WERI-Rb-1 (cell line): ENCODE measurements around the gene NELL1.

Source experiments
- DNase-seq: peaks from one replicate; pipeline ENCODE4 v3.0.0-alpha.2; 2020
- H3K27ac ChIP-seq: fragments of 250-450 bp; sonication (Bioruptor Pico); 2 replicates; pipeline ENCODE4 v1.5.1; 2020; ENCODE audit warnings: mild to moderate bottlenecking, moderate library complexity
- H3K27me3 ChIP-seq: fragments of 250-450 bp; sonication (Bioruptor Pico); 2 replicates; pipeline ENCODE4 v1.5.1; 2021; ENCODE audit warnings: mild to moderate bottlenecking, low read depth, moderate library complexity; ENCODE audit not compliant: insufficient read depth, severe bottlenecking
- H3K36me3 ChIP-seq: fragments of 250-450 bp; sonication (Bioruptor Pico); 2 replicates; pipeline ENCODE4 v1.5.1; 2020; ENCODE audit warnings: mild to moderate bottlenecking, moderate library complexity
- H3K4me3 ChIP-seq: 2 replicates; pipeline ENCODE4 v1.5.1; 2011; ENCODE audit warnings: low read depth, mild to moderate bottlenecking, control low read depth, low read length
- H3K9me3 ChIP-seq: fragments of 250-450 bp; sonication (Bioruptor Pico); 2 replicates; pipeline ENCODE4 v1.5.1; 2021; ENCODE audit warnings: mild to moderate bottlenecking, moderate library complexity; ENCODE audit not compliant: severe bottlenecking
- TF ChIP-seq, protein P1 (sequence below): IDR thresholded peaks from 2 replicates; pipeline ENCODE4 v1.5.1; 2011; ENCODE audit warnings: low read depth, mild to moderate bottlenecking, control low read depth, inconsistent platforms, low read length

Gene NELL1

DNA sequence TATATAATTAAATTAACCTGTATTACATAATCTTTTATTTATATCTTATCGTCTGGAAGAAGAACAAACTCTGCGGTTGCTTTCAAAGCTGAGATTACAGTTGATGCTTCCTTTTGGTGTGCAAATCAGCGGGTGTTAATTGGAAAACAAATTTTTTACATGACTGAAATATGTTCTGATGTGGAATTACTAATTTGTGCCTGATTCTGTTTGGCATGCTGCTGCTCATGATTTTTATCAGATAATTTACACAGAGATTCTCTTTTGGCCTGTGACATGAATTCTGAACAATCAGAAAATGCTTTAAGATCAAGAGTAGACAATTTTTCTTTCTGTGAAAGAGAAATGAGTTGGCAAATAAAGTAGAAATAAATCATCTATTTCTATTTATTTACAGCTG is 510.8 kb downstream of the NELL1 start:
- Histone ChIP-seq H3K36me3 (no peaks in the 10 kb centered on the region), H3K27me3 (no peaks in the 10 kb centered on the region), H3K27ac (no peak overlapping the region), H3K9me3 (no peaks in the 10 kb centered on the region), H3K4me3 (no peak overlapping the region)
- DNase-seq = no peak
- TF ChIP-seq, protein P1, sequence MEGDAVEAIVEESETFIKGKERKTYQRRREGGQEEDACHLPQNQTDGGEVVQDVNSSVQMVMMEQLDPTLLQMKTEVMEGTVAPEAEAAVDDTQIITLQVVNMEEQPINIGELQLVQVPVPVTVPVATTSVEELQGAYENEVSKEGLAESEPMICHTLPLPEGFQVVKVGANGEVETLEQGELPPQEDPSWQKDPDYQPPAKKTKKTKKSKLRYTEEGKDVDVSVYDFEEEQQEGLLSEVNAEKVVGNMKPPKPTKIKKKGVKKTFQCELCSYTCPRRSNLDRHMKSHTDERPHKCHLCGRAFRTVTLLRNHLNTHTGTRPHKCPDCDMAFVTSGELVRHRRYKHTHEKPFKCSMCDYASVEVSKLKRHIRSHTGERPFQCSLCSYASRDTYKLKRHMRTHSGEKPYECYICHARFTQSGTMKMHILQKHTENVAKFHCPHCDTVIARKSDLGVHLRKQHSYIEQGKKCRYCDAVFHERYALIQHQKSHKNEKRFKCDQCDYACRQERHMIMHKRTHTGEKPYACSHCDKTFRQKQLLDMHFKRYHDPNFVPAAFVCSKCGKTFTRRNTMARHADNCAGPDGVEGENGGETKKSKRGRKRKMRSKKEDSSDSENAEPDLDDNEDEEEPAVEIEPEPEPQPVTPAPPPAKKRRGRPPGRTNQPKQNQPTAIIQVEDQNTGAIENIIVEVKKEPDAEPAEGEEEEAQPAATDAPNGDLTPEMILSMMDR = no peak

DNA sequence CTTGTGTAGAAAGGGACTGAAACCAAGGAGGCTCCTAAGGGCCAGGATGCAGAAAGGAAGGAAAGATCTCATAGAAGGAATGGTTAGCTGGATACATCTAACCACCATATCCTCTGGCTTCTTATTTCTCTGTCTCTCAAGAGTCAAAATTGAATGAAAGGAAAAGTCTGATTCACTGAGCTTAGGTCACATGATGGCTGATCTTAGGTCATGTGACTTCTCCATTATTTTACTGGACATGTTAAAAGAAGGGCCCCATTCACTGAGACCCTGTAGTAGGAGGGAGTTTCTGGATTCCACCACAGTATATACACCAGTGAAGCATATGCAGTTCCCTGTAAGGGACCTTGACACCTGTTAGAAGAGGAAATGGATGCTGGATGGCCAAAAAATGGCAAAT is 516.6 kb downstream of the NELL1 start:
- TF ChIP-seq, protein P1 = no peak

DNA sequence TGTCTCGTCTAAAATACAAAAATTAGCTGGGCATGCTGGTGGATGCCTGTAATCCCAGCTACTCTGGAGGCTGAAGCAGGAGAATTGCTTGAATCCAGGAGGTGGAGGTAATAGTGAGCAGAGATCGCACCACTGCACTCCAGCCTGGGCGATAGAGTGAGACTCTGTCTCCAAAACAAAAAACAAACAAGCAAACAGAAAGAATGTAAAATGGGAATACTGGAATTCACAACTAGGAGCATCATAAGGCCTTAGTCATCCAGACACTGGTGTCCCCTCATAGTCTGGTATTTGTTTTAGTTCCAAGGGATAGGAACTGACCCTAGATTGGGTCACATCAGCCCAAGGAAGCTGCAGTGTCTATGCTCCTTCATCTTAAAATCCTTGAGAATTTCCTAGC is 520.8 kb downstream of the NELL1 start:
- Histone ChIP-seq H3K27ac (no peak overlapping the region), H3K27me3 (no peaks in the 10 kb centered on the region), H3K4me3 (no peak overlapping the region), H3K9me3 (no peaks in the 10 kb centered on the region), H3K36me3 (no peaks in the 10 kb centered on the region)
- TF ChIP-seq, protein P1 = no peak
- DNase-seq = no peak

More for the DNA sequence above, 516.6 kb downstream of the NELL1 start:
- Histone ChIP-seq H3K9me3 (no peaks in the 10 kb centered on the region), H3K27ac (no peak overlapping the region), H3K4me3 (no peak overlapping the region), H3K36me3 (no peaks in the 10 kb centered on the region), H3K27me3 (no peaks in the 10 kb centered on the region)
- DNase-seq = no peak

DNA sequence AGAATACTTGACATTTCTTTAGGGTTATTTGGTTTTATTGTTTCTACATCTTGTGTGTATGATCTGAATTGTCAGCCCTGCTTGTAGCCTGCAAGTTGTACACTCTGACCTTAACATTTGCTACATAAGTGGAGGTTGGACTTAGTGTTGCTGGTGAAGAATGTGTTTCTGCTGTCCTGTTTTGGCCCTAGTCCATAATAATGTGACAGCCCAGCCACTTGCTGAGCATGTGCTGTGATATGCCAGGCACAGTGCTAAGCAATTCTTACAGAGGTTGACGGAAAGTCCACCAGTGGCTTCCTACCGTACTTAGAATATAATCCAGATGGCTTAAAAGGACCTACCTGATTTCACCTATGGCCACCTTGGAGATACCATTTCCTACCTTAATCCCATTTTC is 526.6 kb downstream of the NELL1 start:
- no peak overlapping the region for H3K4me3 ChIP-seq
- H3K9me3 ChIP-seq = no peaks in the 10 kb centered on the region
- TF ChIP-seq, protein P1 = no peak
- no peaks in the 10 kb centered on the region for H3K36me3 ChIP-seq
- DNase-seq = no peak
- H3K27me3 ChIP-seq = no peaks in the 10 kb centered on the region
- H3K27ac ChIP-seq = no peak overlapping the region

DNA sequence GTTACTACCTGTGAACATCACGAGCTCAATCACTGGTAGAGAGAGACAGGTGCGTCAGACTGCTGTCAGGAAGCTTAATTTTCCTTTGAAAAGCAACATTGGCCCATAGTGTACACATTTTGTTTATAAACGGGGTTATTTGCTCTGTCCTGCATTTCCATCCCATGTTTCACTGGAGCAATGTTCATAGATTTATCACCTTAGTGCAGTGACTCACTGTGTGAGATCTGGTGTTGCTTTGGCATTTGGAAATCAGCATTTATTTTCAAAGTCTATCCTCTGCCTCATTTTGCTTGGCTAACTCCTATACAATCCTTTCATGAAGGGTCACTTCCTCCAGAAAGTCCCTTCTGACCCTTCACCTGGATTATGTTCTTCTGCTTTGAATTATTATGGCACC is 529.1 kb downstream of the NELL1 start:
- Histone ChIP-seq H3K27ac (no peak overlapping the region), H3K36me3 (no peaks in the 10 kb centered on the region), H3K4me3 (no peak overlapping the region), H3K27me3 (no peaks in the 10 kb centered on the region), H3K9me3 (no peaks in the 10 kb centered on the region)
- no peak for DNase-seq
- TF ChIP-seq, protein P1 = no peak

DNA sequence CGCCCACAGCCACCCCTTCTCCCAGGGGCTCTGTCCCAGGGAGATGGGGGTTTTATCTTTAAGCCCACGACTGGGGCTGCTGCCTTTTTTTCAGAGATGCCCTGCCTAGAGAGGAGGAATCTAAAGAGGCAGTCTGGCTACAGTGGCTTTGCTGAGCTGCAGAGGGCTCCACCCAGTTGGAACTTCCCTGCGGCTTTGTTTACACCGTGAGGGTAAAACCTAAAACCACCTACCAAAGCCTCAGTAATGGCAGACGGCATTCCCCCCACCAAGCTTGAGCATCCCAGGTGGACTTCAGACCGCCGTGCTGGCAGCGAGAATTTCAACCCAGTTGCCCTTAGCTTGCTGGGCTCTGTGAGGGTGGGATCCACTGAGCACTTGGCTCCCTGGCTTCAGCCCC is 535.8 kb downstream of the NELL1 start:
- Histone ChIP-seq H3K36me3 (no peaks in the 10 kb centered on the region), H3K27ac (no peak overlapping the region), H3K27me3 (no peaks in the 10 kb centered on the region), H3K9me3 (no peaks in the 10 kb centered on the region), H3K4me3 (no peak overlapping the region)
- TF ChIP-seq, protein P1 = no peak
- no peak for DNase-seq
